Measurements from ENCODE around the gene ATP8A1. TPM values are rescaled to one million over a fixed set of nuclear protein-coding genes. Genes with fewer than 3 reads are reported as not detected.
A peak's percentile ranks its signal among the peaks of the same experiment; 100 is the strongest.

The ATP8A1 gene
- total RNA-seq, 2 donors from 2014 or later: 20.5 to 52.9 TPM

- Mint-ChIP-seq H3K27me3 (no peaks in the 10 kb centered on the region), H3K4me1 (ENCODE audit: low read depth in 2 of 2) (no peaks in the 10 kb centered on the region), H3K27ac (no peak overlapping the region), H3K4me3 (no peak overlapping the region), H3K9me3 (no peaks in the 10 kb centered on the region), H3K36me3 (peaks cover 9% of the 10 kb centered on the region)
- no peak for ATAC-seq
- DNase-seq (ENCODE audit: low spot score): no peak
These were observed 141.6 kb downstream of the ATP8A1 start for GRCh38 chr4:42515156-42515884.

GRCh38 chr4:42513748-42514492 is 143.0 kb downstream of the ATP8A1 start:
- no peak overlapping the region for H3K4me3 Mint-ChIP-seq
- peaks cover 4% of the 10 kb centered on the region for H3K36me3 Mint-ChIP-seq
- no peaks in the 10 kb centered on the region for H3K27me3 Mint-ChIP-seq
- peak overlapping the region in 1 of 2 donors; percentile 47 for H3K27ac Mint-ChIP-seq
- no peaks in the 10 kb centered on the region for H3K9me3 Mint-ChIP-seq
- DNase-seq (ENCODE audit: low spot score) (no peak), ATAC-seq (no peak)
- H3K4me1 Mint-ChIP-seq (ENCODE audit: low read depth in 2 of 2): no peaks in the 10 kb centered on the region

GRCh38 chr4:42512226-42512625 is 144.7 kb downstream of the ATP8A1 start:
- Mint-ChIP-seq H3K9me3 (no peaks in the 10 kb centered on the region), H3K4me1 (ENCODE audit: low read depth in 2 of 2) (no peaks in the 10 kb centered on the region), H3K36me3 (peaks cover 4% of the 10 kb centered on the region), H3K4me3 (no peak overlapping the region), H3K27me3 (no peaks in the 10 kb centered on the region), H3K27ac (no peak overlapping the region)
- no peak for DNase-seq (ENCODE audit: low spot score)
- ATAC-seq: no peak

- H3K36me3 Mint-ChIP-seq: peaks cover 18% of the 10 kb centered on the region
- H3K27me3 Mint-ChIP-seq: no peaks in the 10 kb centered on the region
- H3K4me1 Mint-ChIP-seq (ENCODE audit: low read depth in 2 of 2): no peaks in the 10 kb centered on the region
- ATAC-seq (no peak), DNase-seq (ENCODE audit: low spot score) (no peak)
- H3K27ac Mint-ChIP-seq: no peak overlapping the region
- no peak overlapping the region for H3K4me3 Mint-ChIP-seq
- no peaks in the 10 kb centered on the region for H3K9me3 Mint-ChIP-seq
These were observed 146.7 kb downstream of the ATP8A1 start for GRCh38 chr4:42510225-42510624.

- Mint-ChIP-seq H3K27ac (no peak overlapping the region), H3K36me3 (peaks cover 27% of the 10 kb centered on the region), H3K9me3 (no peaks in the 10 kb centered on the region), H3K4me1 (ENCODE audit: low read depth in 2 of 2) (no peaks in the 10 kb centered on the region), H3K4me3 (no peak overlapping the region), H3K27me3 (no peaks in the 10 kb centered on the region)
- ATAC-seq: no peak
- no peak for DNase-seq (ENCODE audit: low spot score)
These were observed 155.1 kb downstream of the ATP8A1 start for GRCh38 chr4:42501624-42502401.

- H3K36me3 Mint-ChIP-seq: no peaks in the 10 kb centered on the region
- no peaks in the 10 kb centered on the region for H3K9me3 Mint-ChIP-seq
- no peaks in the 10 kb centered on the region for H3K4me1 Mint-ChIP-seq (ENCODE audit: low read depth in 2 of 2)
- H3K27me3 Mint-ChIP-seq: no peaks in the 10 kb centered on the region
- no peak overlapping the region for H3K4me3 Mint-ChIP-seq
- ATAC-seq (no peak), DNase-seq (ENCODE audit: low spot score) (no peak)
- no peak overlapping the region for H3K27ac Mint-ChIP-seq
These were observed 158.9 kb downstream of the ATP8A1 start for GRCh38 chr4:42498040-42498439.

GRCh38 chr4:42497142-42497910 is 159.6 kb downstream of the ATP8A1 start:
- Mint-ChIP-seq H3K27ac (no peak overlapping the region), H3K27me3 (no peaks in the 10 kb centered on the region), H3K4me1 (ENCODE audit: low read depth in 2 of 2) (no peaks in the 10 kb centered on the region), H3K36me3 (no peaks in the 10 kb centered on the region), H3K9me3 (no peaks in the 10 kb centered on the region), H3K4me3 (no peak overlapping the region)
- ATAC-seq: no peak
- DNase-seq (ENCODE audit: low spot score): no peak

- Mint-ChIP-seq H3K27ac (no peak overlapping the region), H3K27me3 (no peaks in the 10 kb centered on the region)
These were observed 163.9 kb downstream of the ATP8A1 start for GRCh38 chr4:42492962-42493361.

GRCh38 chr4:42490015-42490414 is 166.9 kb downstream of the ATP8A1 start:
- peak overlapping the region in 1 of 2 donors; percentile 2 for H3K27ac Mint-ChIP-seq
- no peaks in the 10 kb centered on the region for H3K27me3 Mint-ChIP-seq
- no peak overlapping the region for H3K4me3 Mint-ChIP-seq
- H3K9me3 Mint-ChIP-seq: no peaks in the 10 kb centered on the region
- DNase-seq (ENCODE audit: low spot score) (no peak), ATAC-seq (no peak)
- peaks cover 20 to 23% of the 10 kb centered on the region in 2 donors for H3K4me1 Mint-ChIP-seq (ENCODE audit: low read depth in 2 of 2)
- no peaks in the 10 kb centered on the region for H3K36me3 Mint-ChIP-seq

More at GRCh38 chr4:42492962-42493361, 163.9 kb downstream of the ATP8A1 start:
- Mint-ChIP-seq H3K4me3 (no peak overlapping the region), H3K4me1 (ENCODE audit: low read depth in 2 of 2) (peaks cover 20 to 23% of the 10 kb centered on the region in 2 donors), H3K9me3 (no peaks in the 10 kb centered on the region), H3K36me3 (no peaks in the 10 kb centered on the region)
- ATAC-seq: no peak
- no peak for DNase-seq (ENCODE audit: low spot score)

- H3K9me3 Mint-ChIP-seq: no peaks in the 10 kb centered on the region
- ATAC-seq (no peak), DNase-seq (ENCODE audit: low spot score) (no peak)
- H3K4me3 Mint-ChIP-seq: peak overlapping the region; percentile 17
- H3K36me3 Mint-ChIP-seq: no peaks in the 10 kb centered on the region
- peak overlapping the region in 1 of 2 donors; percentile 2 for H3K27ac Mint-ChIP-seq
- peaks cover 20 to 23% of the 10 kb centered on the region in 2 donors for H3K4me1 Mint-ChIP-seq (ENCODE audit: low read depth in 2 of 2)
- no peaks in the 10 kb centered on the region for H3K27me3 Mint-ChIP-seq
These were observed 167.8 kb downstream of the ATP8A1 start for GRCh38 chr4:42489095-42489494.

- Mint-ChIP-seq H3K4me1 (ENCODE audit: low read depth in 2 of 2) (peaks cover 20 to 23% of the 10 kb centered on the region in 2 donors), H3K27ac (no peak overlapping the region), H3K4me3 (peak overlapping the region; percentile 17), H3K36me3 (no peaks in the 10 kb centered on the region), H3K9me3 (no peaks in the 10 kb centered on the region), H3K27me3 (no peaks in the 10 kb centered on the region)
- ATAC-seq (no peak), DNase-seq (ENCODE audit: low spot score) (no peak)
These were observed 168.4 kb downstream of the ATP8A1 start for GRCh38 chr4:42488554-42488953.

GRCh38 chr4:42488114-42488513 is 168.8 kb downstream of the ATP8A1 start:
- Mint-ChIP-seq H3K4me3 (no peak overlapping the region), H3K27ac (no peak overlapping the region), H3K36me3 (peaks cover under 1% of the 10 kb centered on the region), H3K27me3 (no peaks in the 10 kb centered on the region), H3K9me3 (no peaks in the 10 kb centered on the region), H3K4me1 (ENCODE audit: low read depth in 2 of 2) (peaks cover 20 to 23% of the 10 kb centered on the region in 2 donors)
- ATAC-seq (no peak), DNase-seq (ENCODE audit: low spot score) (no peak)

GRCh38 chr4:42487230-42487629 is 169.7 kb downstream of the ATP8A1 start:
- H3K4me3 Mint-ChIP-seq: no peak overlapping the region
- ATAC-seq (no peak), DNase-seq (ENCODE audit: low spot score) (no peak)
- peaks cover 20 to 31% of the 10 kb centered on the region in 2 donors for H3K4me1 Mint-ChIP-seq (ENCODE audit: low read depth in 2 of 2)
- H3K27me3 Mint-ChIP-seq: no peaks in the 10 kb centered on the region
- H3K27ac Mint-ChIP-seq: no peak overlapping the region
- no peaks in the 10 kb centered on the region for H3K9me3 Mint-ChIP-seq
- H3K36me3 Mint-ChIP-seq: peaks cover 9% of the 10 kb centered on the region

Measured in natural killer cell treated with Interleukin-12 subunit alpha and Interleukin-12 subunit beta and Interleukin-15 and Interleukin-18, amount 100 ng/mL, for 72 hours (primary cell).